HG02610 (cell line): Measurements from ENCODE around the gene HPS5.
A peak's percentile ranks its signal among the peaks of the same experiment; 100 is the strongest.

ENCODE experiments used
- ATAC-seq: cut with Tn5 transposase; IDR thresholded peaks from one replicate; pipeline ENCODE4 v1.9.1; 2021; ENCODE audit warnings: mild to moderate bottlenecking, moderate library complexity; ENCODE audit not compliant: unreplicated experiment

Gene HPS5

GRCh38 chr11:18245396-18245795, 76.5 kb downstream of the HPS5 start:
- ATAC-seq = no peak

GRCh38 chr11:18243783-18244362, 78.1 kb downstream of the HPS5 start:
- ATAC-seq = no peak

GRCh38 chr11:18239655-18240054, 82.3 kb downstream of the HPS5 start:
- ATAC-seq = no peak

- ATAC-seq = no peak
Measured at GRCh38 chr11:18236664-18237356, 85.1 kb downstream of the HPS5 start, which contains the start of gene SAA4. SAA4 (minus strand) TSS chr11:18236802; CDS start chr11:18235926, 876 bp downstream.

GRCh38 chr11:18235394-18236334, 86.3 kb downstream of the HPS5 start:
- no peak for ATAC-seq

GRCh38 chr11:18233912-18234311, 88.0 kb downstream of the HPS5 start:
- ATAC-seq = no peak

GRCh38 chr11:18230859-18231258, 91.1 kb downstream of the HPS5 start:
- no peak for ATAC-seq

GRCh38 chr11:18229501-18229900, 92.4 kb downstream of the HPS5 start:
- peak; percentile 88 for ATAC-seq
